Inflammatory macrophage treated with lipopolysaccharide for 1 hour (primary cell): Measurements from ENCODE around the gene FOXO6.

Experiments
- DNase-seq, 2 donors: peaks; one replicate each; pipeline ENCODE4 v3.0.0-alpha.2; 2020 to 2022

Gene FOXO6

GRCh38 chr1:41368366-41368765, 7.1 kb downstream of the FOXO6 start:
- DNase-seq = no peak

- DNase-seq = no peak
These were observed 7.6 kb downstream of the FOXO6 start for GRCh38 chr1:41368801-41369200.

- DNase-seq = no peak
These were observed 8.3 kb downstream of the FOXO6 start for GRCh38 chr1:41369531-41369930.

- DNase-seq = no peak
These were observed 9.0 kb downstream of the FOXO6 start for GRCh38 chr1:41370225-41370624.

- no peak for DNase-seq
These were observed 9.7 kb downstream of the FOXO6 start for GRCh38 chr1:41370756-41371420.

- peak; percentile 23 to 24 for DNase-seq
These were observed 10.7 kb downstream of the FOXO6 start for GRCh38 chr1:41371630-41372599.

- DNase-seq = no peak
These were observed 11.4 kb downstream of the FOXO6 start for GRCh38 chr1:41372600-41372993.

GRCh38 chr1:41373373-41373772, 12.1 kb downstream of the FOXO6 start:
- DNase-seq = no peak

- no peak for DNase-seq
These were observed 13.5 kb downstream of the FOXO6 start for GRCh38 chr1:41374711-41375110.

- no peak for DNase-seq
These were observed 16.2 kb downstream of the FOXO6 start for GRCh38 chr1:41377397-41377796.

GRCh38 chr1:41378222-41378621, 17.0 kb downstream of the FOXO6 start:
- DNase-seq = no peak

- DNase-seq = no peak
These were observed 17.9 kb downstream of the FOXO6 start for GRCh38 chr1:41378999-41379737.

- DNase-seq = no peak
These were observed 18.5 kb downstream of the FOXO6 start for GRCh38 chr1:41379738-41380130.

GRCh38 chr1:41380195-41380594, 19.0 kb downstream of the FOXO6 start:
- no peak for DNase-seq

GRCh38 chr1:41380979-41381691, 19.9 kb downstream of the FOXO6 start:
- no peak for DNase-seq

- no peak for DNase-seq
These were observed 20.7 kb downstream of the FOXO6 start for GRCh38 chr1:41381692-41382479.

- DNase-seq = no peak
These were observed 21.4 kb downstream of the FOXO6 start for GRCh38 chr1:41382480-41383090.

- peak in 1 of 2 donors; percentile 36 for DNase-seq
These were observed 22.0 kb downstream of the FOXO6 start for GRCh38 chr1:41383094-41383852.

- DNase-seq = no peak
These were observed 23.3 kb downstream of the FOXO6 start for GRCh38 chr1:41384579-41384978.

- DNase-seq = no peak
These were observed 24.4 kb downstream of the FOXO6 start for GRCh38 chr1:41385398-41386195.
